Stomach (tissue), 9 donors: ENCODE data around the gene SUSD4. TPM values are rescaled to one million over a fixed set of nuclear protein-coding genes. Genes with fewer than 3 reads are reported as not detected.

Source experiments
- DNase-seq, 2 donors: peaks; one replicate each; pipeline versions ENCODE4 v3.0.0 to v3.0.0-alpha.2; 2013 to 2019
- H3K27ac ChIP-seq, 5 donors: fragments of 200-600 bp in 4 of 5; sonication (generic) in 4 of 5; one replicate each; pipeline ENCODE4 v1.5.1; 2013 to 2019; ENCODE audit warnings: mild to moderate bottlenecking in 1 of 5, moderate library complexity in 1 of 5
- H3K27me3 ChIP-seq, 3 donors: fragments of 200-600 bp; sonication (generic); one replicate each; pipeline ENCODE4 v1.5.1; 2017 to 2019; ENCODE audit warnings: mixed run types in 1 of 3
- H3K36me3 ChIP-seq, 4 donors: fragments of 200-600 bp; sonication (generic); 1 replicate in 3 of 4; 2 replicates in 1 of 4; pipeline ENCODE4 v1.5.1; 2016 to 2019
- H3K4me1 ChIP-seq, 4 donors: fragments of 200-600 bp; sonication (generic); one replicate each; pipeline ENCODE4 v1.5.1; 2016 to 2019
- H3K4me3 ChIP-seq, 4 donors: fragments of 200-600 bp; sonication (generic) in 3 of 4; one replicate each; pipeline ENCODE4 v1.5.1; 2016 to 2019; ENCODE audit warnings: mild to moderate bottlenecking in 1 of 4
- H3K9me3 ChIP-seq, 4 donors: fragments of 200-600 bp; sonication (generic); one replicate each; pipeline ENCODE4 v1.5.1; 2016 to 2019
- EP300 ChIP-seq: sonication (generic); formaldehyde crosslinking; IDR thresholded peaks from one replicate; pipeline ENCODE4 v1.6.1; 2017; ENCODE audit warnings: antibody characterized with exemption
- POLR2A ChIP-seq, 4 donors: fragments of 450-650 bp; IDR thresholded peaks; one replicate each; pipeline ENCODE4 v1.6.1; 2016; ENCODE audit warnings: antibody characterized with exemption in 4 of 4, control low read depth in 2 of 4, mild to moderate bottlenecking in 1 of 4, moderate library complexity in 1 of 4
- POLR2AphosphoS5 ChIP-seq, 3 donors: sonication (generic); formaldehyde crosslinking; IDR thresholded peaks; one replicate each; pipeline ENCODE4 v1.6.1; 2016; ENCODE audit warnings: antibody characterized with exemption in 3 of 3
- WGBS, 5 donors: extraction: QIAGEN DNeasy Blood & Tissue Kit in 3 of 5; methylation state at CpG; one replicate each; pipeline versions ENCODE4 v1.1.5 to v1.1.7; 2013 to 2018; 5-methylcytosine and 5-hydroxymethylcytosine counted together
- intact Hi-C: fragments of 100-400 bp; cut with DNase I; formaldehyde crosslinking; loops from one replicate; pipeline ENCODE4 v1.15.1; 2023; ENCODE audit warnings: low total_unique reads
- polyA plus RNA-seq, 3 donors: library from polyadenylated mRNA; stranded (reverse); fragments of 200-250 nt; gene quantifications; one replicate each; pipeline ENCODE4 v1.2.3, GENCODE V29; 2013
- total RNA-seq, 5 donors: library from RNA; depleted of rRNA; stranded (reverse); fragments of >200 nt; gene quantifications; one replicate each; pipeline versions ENCODE4 v1.1.0 to v1.2.3, GENCODE V29; 2014 to 2016
- TF ChIP-seq, protein P1 (sequence below), 7 experiments: fragments of 450-650 bp in 4 of 7; fragments of 200-600 bp in 3 of 7; sonication (generic) in 3 of 7; IDR thresholded peaks; one replicate each; pipeline ENCODE4 v1.5.1; 2016 to 2019; ENCODE audit warnings: antibody characterized with exemption in 7 of 7, control low read depth in 2 of 7, mild to moderate bottlenecking in 1 of 7
- donor health status: healthy with polysubstance abuse.
- donor health status: Bipolar disorder and iron deficiency.
- donor health status: healthy.

The SUSD4 gene
- total and polyA plus RNA-seq, 8 donors: 5.5 to 35.6 (median 8.1) TPM; not detected in 1

DNA sequence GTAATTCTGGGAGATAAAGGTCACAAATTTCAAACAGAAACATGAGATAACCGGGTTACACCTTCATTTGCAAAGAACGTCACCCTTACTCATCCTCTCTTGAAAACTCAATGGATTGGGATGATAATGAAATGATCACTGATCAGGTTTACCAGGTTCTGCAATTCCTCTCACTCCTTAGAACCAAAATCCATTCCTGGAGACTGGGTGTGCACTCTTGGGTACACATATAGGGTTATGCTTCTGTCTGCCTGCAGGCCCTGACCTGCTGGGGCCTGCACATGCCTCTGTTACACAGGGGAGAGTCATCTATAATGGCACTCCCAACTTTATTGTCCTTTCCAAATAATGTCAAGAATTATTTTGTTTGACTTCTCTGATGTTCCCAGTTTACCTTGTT is 8.3 kb downstream of the SUSD4 start:
- 75 to 91% (median 84%) methylated on average over 2 of the region's 2 CpGs for WGBS, 5 donors
- DNase-seq: no peak
- Histone ChIP-seq H3K27ac (no peak overlapping the region), H3K36me3 (no peaks in the 10 kb centered on the region), H3K27me3 (peaks cover 0 to 22% (median 0%) of the 10 kb centered on the region in 3 donors), H3K9me3 (no peaks in the 10 kb centered on the region), H3K4me1 (peaks cover 0 to 4% (median 0%) of the 10 kb centered on the region in 4 donors), H3K4me3 (no peak overlapping the region)
- TF ChIP-seq POLR2A (IDR thresholded peaks at IDR 0.05) (no peak), EP300 (no peak), POLR2AphosphoS5 (IDR thresholded peaks at IDR 0.05) (no peak)
- TF ChIP-seq, protein P1, sequence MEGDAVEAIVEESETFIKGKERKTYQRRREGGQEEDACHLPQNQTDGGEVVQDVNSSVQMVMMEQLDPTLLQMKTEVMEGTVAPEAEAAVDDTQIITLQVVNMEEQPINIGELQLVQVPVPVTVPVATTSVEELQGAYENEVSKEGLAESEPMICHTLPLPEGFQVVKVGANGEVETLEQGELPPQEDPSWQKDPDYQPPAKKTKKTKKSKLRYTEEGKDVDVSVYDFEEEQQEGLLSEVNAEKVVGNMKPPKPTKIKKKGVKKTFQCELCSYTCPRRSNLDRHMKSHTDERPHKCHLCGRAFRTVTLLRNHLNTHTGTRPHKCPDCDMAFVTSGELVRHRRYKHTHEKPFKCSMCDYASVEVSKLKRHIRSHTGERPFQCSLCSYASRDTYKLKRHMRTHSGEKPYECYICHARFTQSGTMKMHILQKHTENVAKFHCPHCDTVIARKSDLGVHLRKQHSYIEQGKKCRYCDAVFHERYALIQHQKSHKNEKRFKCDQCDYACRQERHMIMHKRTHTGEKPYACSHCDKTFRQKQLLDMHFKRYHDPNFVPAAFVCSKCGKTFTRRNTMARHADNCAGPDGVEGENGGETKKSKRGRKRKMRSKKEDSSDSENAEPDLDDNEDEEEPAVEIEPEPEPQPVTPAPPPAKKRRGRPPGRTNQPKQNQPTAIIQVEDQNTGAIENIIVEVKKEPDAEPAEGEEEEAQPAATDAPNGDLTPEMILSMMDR (IDR thresholded peaks at IDR 0.05): no peak
- intact Hi-C loops: no loop called here

DNA sequence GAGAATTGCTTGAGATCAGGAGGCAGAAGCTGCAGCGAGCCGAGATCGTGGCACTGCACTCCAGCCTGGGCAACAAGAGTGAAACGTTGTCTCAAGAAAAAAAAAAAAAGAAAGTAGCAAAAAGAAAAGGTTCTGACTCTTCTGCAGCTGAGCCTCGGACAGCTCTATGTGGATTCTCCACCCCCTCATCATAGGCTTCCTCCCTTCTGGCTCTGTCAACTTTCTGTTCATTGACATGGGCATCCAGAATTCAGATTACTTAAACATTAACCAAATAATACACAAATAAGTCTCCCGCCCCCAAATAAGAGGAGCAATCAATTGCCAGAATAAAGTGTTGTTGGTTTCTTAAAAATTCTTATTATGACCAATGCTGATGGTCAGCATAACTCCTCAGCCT is 10.0 kb downstream of the SUSD4 start:
- no peaks in the 10 kb centered on the region for H3K36me3 ChIP-seq
- peaks cover 0 to 13% (median 0%) of the 10 kb centered on the region in 3 donors for H3K27me3 ChIP-seq
- 63 to 70% (median 67%) methylated on average over 6 of the region's 6 CpGs for WGBS, 5 donors
- peaks cover 0 to 13% (median 4%) of the 10 kb centered on the region in 4 donors for H3K4me1 ChIP-seq
- TF ChIP-seq, protein P1 (IDR thresholded peaks at IDR 0.05): no peak
- TF ChIP-seq POLR2A (IDR thresholded peaks at IDR 0.05) (no peak), EP300 (no peak), POLR2AphosphoS5 (IDR thresholded peaks at IDR 0.05) (no peak)
- intact Hi-C loops: no loop called here
- no peak overlapping the region for H3K27ac ChIP-seq
- DNase-seq: no peak
- H3K9me3 ChIP-seq: no peaks in the 10 kb centered on the region
- no peak overlapping the region for H3K4me3 ChIP-seq

DNA sequence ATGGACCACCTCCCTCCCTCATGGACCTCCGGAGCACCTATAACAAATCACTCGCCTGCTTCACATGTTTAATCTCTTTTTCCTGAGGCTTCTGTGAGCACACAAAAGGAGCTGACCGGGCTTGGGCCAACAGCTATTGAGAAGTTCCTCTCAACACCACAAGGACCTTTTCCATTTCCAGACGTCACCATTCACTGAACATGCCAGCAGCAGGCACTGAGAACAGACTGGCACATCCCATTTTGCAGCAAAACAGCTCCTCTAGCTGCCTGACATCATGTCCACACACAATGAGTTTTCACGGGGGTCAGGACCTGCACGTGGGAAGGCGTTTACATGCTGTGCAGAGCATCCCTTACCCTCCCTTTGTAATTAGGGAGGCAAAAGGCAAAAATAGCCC is 11.0 kb downstream of the SUSD4 start:
- Histone ChIP-seq H3K4me1 (peaks cover 0 to 13% (median 6%) of the 10 kb centered on the region in 4 donors), H3K27me3 (peaks cover 0 to 13% (median 0%) of the 10 kb centered on the region in 3 donors), H3K36me3 (no peaks in the 10 kb centered on the region), H3K4me3 (no peak overlapping the region), H3K27ac (no peak overlapping the region), H3K9me3 (no peaks in the 10 kb centered on the region)
- DNase-seq: no peak
- intact Hi-C loops: no loop called here
- TF ChIP-seq POLR2A (IDR thresholded peaks at IDR 0.05) (no peak), EP300 (no peak), POLR2AphosphoS5 (IDR thresholded peaks at IDR 0.05) (no peak)
- TF ChIP-seq, protein P1 (IDR thresholded peaks at IDR 0.05): no peak
- 63 to 74% (median 70%) methylated on average over 7 of the region's 7 CpGs for WGBS, 5 donors

DNA sequence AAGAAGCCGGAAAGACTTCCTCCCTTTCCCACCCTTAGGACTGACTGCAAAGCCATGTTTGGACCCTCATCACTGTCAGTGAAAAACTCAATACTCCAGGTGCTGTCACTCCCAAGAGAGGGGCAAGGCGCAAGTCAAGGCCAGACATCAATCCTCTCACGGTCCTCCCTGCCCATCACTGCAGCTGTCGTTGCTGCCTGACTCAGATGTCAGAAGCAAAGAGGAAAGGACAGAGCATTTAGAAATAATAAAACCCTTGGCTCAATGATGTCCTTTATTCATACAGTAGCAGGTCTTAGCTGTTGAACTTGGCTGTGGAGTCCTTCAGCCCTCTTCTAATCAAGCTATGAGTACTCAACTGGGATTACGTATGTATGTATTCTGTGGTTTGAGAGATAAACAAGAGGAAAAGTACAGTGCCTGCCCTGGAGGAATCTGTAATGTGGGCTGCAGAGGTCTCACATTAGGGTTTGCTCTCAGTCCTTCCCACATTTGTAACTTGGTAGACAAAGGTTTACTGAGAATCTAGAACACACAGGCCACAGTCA is 13.5 kb downstream of the SUSD4 start:
- no peaks in the 10 kb centered on the region for H3K36me3 ChIP-seq
- H3K27ac ChIP-seq: peak overlapping the region in 2 of 5 donors; percentile 21 to 57
- H3K4me1 ChIP-seq: peaks cover 0 to 13% (median 6%) of the 10 kb centered on the region in 4 donors
- no peak overlapping the region for H3K4me3 ChIP-seq
- DNase-seq: peak in 1 of 2 donors; percentile 24
- no peak for TF ChIP-seq EP300
- TF ChIP-seq POLR2AphosphoS5 (IDR thresholded peaks at IDR 0.05): peak in 1 of 3 donors; percentile 61
- no peaks in the 10 kb centered on the region for H3K9me3 ChIP-seq
- peaks cover 0 to 13% (median 0%) of the 10 kb centered on the region in 3 donors for H3K27me3 ChIP-seq
- 56 to 70% (median 63%) methylated on average over 5 of the region's 5 CpGs for WGBS, 5 donors
- intact Hi-C loops: no loop called here

DNA sequence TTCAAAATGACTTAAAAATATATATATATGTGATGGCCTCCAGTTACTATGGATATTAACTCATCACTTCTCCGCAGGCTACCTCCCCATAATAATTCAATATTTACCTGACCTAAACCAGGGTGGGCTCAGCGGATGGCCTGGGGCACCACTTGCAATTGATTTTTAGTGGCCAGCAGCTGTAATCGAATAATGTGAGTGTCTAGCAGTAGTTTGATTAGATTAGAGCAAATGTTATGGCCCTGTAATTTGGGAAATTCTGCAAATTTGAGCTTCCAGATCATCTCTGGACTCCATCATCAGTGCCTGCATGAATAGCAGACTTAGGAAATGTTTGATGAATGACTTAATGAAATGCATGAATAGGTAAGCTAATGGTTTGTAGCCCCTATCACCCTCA is 14.7 kb downstream of the SUSD4 start:
- WGBS, 5 donors: 91 to 97% (median 93%) methylated on average over 3 of the region's 3 CpGs
- no peaks in the 10 kb centered on the region for H3K9me3 ChIP-seq
- no peaks in the 10 kb centered on the region for H3K36me3 ChIP-seq
- no peak overlapping the region for H3K27ac ChIP-seq
- TF ChIP-seq EP300 (no peak), POLR2A (IDR thresholded peaks at IDR 0.05) (no peak), POLR2AphosphoS5 (IDR thresholded peaks at IDR 0.05) (no peak)
- TF ChIP-seq, protein P1 (IDR thresholded peaks at IDR 0.05): no peak
- intact Hi-C loops: no loop called here
- DNase-seq: no peak
- peaks cover 0 to 23% (median 15%) of the 10 kb centered on the region in 4 donors for H3K4me1 ChIP-seq
- H3K27me3 ChIP-seq: peaks cover 0 to 13% (median 0%) of the 10 kb centered on the region in 3 donors
- H3K4me3 ChIP-seq: no peak overlapping the region
